Colonic mucosa (tissue), 4 donors: Measurements from ENCODE around the gene SH2D5. TPM values are rescaled to one million over a fixed set of nuclear protein-coding genes. Genes with fewer than 3 reads are reported as not detected.

Experiments
- DNase-seq: peaks from one replicate; pipeline ENCODE4 v3.0.0-alpha.2; 2020
- H3K27ac ChIP-seq: fragments of 200-600 bp; one replicate; pipeline ENCODE4 v1.8.0; 2021
- H3K27me3 ChIP-seq: fragments of 200-600 bp; one replicate; pipeline ENCODE4 v1.8.0; 2021
- H3K36me3 ChIP-seq: fragments of 200-600 bp; one replicate; pipeline ENCODE4 v1.8.0; 2021
- H3K4me1 ChIP-seq: fragments of 200-600 bp; one replicate; pipeline ENCODE4 v1.8.0; 2021; ENCODE audit warnings: mild to moderate bottlenecking
- H3K4me3 ChIP-seq: fragments of 200-600 bp; one replicate; pipeline ENCODE4 v1.8.0; 2021
- H3K9ac ChIP-seq, 2 donors: one replicate each; pipeline ENCODE4 v1.7.0; 2013; ENCODE audit warnings: control low read depth in 2 of 2, low read depth in 2 of 2, low read length in 2 of 2
- H3K9me3 ChIP-seq: fragments of 200-600 bp; one replicate; pipeline ENCODE4 v1.8.0; 2021
- CTCF ChIP-seq: fragments of 200-600 bp; IDR thresholded peaks from one replicate; pipeline ENCODE4 v1.8.0; 2022; ENCODE audit warnings: antibody characterized with exemption, mild to moderate bottlenecking
- intact Hi-C: fragments of 100-400 bp; cut with DNase I; formaldehyde crosslinking; loops from one replicate; pipeline ENCODE4 v1.14.1; 2022
- total RNA-seq, 2 donors: library from RNA; stranded (reverse); fragmentation: NEBNext Ultra II Directional in 1 of 2; extraction: Animal tissue kit (Norgen Biotek cat#: 25700) in 1 of 2; gene quantifications; one replicate each; pipeline ENCODE4 v1.2.1, GENCODE V29; 2021
- donor health status: healthy.
- donor health status: DM: no; HTN: no; CAD: no.
- donor health status: DM: no; HTN: no; CAD: no.

SH2D5 gene
- total RNA-seq, 2 donors from 2014 or later = 0.12 TPM; not detected in 1

DNA sequence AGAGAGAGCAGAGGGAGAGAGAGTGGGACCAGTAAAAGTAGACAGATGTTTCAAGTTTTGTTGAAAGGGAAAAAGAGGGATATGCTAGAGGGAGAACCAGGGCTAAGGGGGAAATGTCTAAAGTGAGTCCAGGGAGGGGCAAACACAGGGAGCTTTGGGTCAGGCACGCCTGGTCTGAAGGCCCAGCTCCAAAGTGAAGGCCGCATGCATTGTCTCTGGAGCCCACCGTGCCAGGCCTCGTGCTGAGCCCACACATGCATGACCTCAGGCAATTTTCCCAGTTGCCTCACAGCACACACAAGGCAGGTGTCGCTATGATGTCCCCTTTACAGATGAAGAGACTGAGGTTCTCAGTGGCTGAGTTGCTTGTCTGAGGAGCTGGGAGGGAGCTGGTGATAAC lies 30.7 kb downstream of the SH2D5 start:
- Histone ChIP-seq H3K36me3 (no peaks in the 10 kb centered on the region), H3K4me1 (no peaks in the 10 kb centered on the region), H3K9ac (no peak overlapping the region), H3K27me3 (no peaks in the 10 kb centered on the region), H3K4me3 (no peak overlapping the region), H3K27ac (no peak overlapping the region), H3K9me3 (no peaks in the 10 kb centered on the region)
- no peak for DNase-seq
- no peak for TF ChIP-seq CTCF
- intact Hi-C loops = no loop called here

GRCh38 chr1:20701446-20701845 lies 31.1 kb downstream of the SH2D5 start:
- intact Hi-C loops = no loop called here
- no peak overlapping the region for H3K27ac ChIP-seq
- no peaks in the 10 kb centered on the region for H3K36me3 ChIP-seq
- H3K4me3 ChIP-seq = no peak overlapping the region
- no peaks in the 10 kb centered on the region for H3K4me1 ChIP-seq
- H3K9ac ChIP-seq = no peak overlapping the region
- no peaks in the 10 kb centered on the region for H3K9me3 ChIP-seq
- no peaks in the 10 kb centered on the region for H3K27me3 ChIP-seq
- no peak for TF ChIP-seq CTCF
- no peak for DNase-seq

DNA sequence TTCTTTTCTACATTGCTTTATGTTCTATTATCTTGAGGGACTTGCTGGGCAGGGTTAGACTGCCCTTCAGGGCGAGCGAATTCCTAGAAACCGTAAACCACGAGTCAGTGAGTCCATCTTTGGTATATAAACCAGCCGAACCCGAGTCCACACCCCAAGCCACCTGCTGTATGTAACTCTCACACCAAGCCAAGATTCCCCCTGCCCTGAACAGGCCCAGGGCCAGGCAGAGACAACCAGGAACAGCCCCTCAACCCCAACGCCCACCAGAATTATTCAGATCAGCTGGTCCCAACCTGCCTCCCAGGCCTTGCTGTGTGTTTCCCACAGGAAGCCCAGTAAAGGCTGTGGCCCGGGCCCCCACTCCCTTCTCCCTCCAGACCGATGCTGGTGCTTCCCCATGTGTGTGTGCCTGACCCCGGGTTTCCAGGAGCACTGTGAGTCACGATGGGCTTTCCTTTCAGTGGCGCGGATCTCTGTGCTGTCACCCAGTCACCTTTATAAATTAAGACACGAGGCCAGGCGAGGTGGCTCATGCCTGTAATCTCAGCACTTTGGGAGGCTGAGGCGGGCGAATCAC lies 31.8 kb downstream of the SH2D5 start:
- TF ChIP-seq CTCF = no peak
- Histone ChIP-seq H3K27ac (no peak overlapping the region), H3K4me1 (peaks cover 3% of the 10 kb centered on the region), H3K36me3 (no peaks in the 10 kb centered on the region), H3K27me3 (no peaks in the 10 kb centered on the region), H3K4me3 (no peak overlapping the region), H3K9ac (no peak overlapping the region), H3K9me3 (no peaks in the 10 kb centered on the region)
- DNase-seq = no peak
- intact Hi-C loops = no loop called here

DNA sequence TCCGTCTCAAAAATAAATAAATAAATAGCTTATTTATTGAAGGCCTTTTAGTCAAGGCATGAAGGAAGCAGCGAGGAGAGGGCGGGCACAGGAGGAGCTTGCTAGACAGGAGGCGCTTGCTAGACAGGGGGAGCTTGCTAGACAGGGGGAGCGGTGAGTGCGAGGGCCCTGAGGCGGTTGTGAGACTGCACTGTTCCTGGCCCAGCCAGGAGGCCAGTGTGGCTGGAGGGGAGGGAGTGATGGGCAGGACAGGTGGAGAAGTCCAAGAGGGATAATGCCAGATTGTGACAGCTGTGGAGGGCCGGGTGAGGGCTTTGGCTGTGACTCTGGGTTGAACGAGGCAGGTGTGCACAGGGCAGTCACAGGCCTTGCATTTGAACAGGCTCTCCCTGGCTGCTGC lies 32.9 kb downstream of the SH2D5 start:
- Histone ChIP-seq H3K27me3 (no peaks in the 10 kb centered on the region), H3K27ac (no peak overlapping the region), H3K4me3 (no peak overlapping the region), H3K4me1 (peaks cover 3% of the 10 kb centered on the region), H3K9ac (no peak overlapping the region), H3K36me3 (no peaks in the 10 kb centered on the region), H3K9me3 (no peaks in the 10 kb centered on the region)
- DNase-seq = no peak
- intact Hi-C loops = loop anchor here (5.0 kb wide), 1 partner anchor 498 kb away; no protein-coding TSS in a partner anchor
- no peak for TF ChIP-seq CTCF

DNA sequence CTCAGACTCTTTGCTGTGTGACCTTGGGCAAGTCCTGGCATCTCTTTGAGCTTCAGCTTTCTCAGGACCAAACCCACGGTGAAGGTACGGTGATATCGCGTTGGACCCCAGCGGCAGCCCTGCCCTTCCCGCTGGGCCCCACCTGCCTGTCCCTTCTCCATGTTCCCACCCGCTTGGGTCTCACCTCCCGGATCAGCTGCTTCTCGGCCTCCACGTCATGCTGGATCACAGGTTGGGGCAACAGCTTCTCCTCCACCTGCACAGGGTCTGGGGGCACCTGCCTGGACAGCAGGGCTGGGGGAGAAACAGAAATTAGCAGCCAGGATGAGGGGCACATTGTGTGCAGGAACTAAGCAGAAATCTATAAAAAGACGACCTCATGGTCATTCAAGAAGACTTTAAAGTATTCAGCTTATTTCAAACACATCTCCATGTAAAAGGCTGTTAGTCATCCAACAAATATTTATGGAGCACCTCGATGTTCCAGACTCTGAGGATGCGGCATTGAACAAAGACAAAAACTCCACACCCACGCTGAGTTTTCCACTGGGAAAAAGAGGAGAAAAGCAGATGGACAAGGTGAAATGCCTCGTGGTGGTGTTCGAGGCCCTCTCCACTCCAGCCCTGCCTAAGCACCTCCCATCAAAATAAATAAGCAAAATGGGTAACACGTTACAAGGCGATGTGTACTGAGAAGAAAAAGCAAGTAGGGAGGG lies 34.1 kb downstream of the SH2D5 start:
- intact Hi-C loops = loop anchor here (5.0 kb wide), 1 partner anchor 499 kb away; no protein-coding TSS in a partner anchor
- Histone ChIP-seq H3K27ac (no peak overlapping the region), H3K9me3 (no peaks in the 10 kb centered on the region), H3K9ac (no peak overlapping the region), H3K4me1 (peaks cover 3% of the 10 kb centered on the region), H3K4me3 (no peak overlapping the region), H3K27me3 (no peaks in the 10 kb centered on the region), H3K36me3 (no peaks in the 10 kb centered on the region)
- no peak for DNase-seq
- no peak for TF ChIP-seq CTCF
